ENCODE measurements around the gene SHKBP1.
"Not testable (repeated sequence)": the region's sequence is repeated elsewhere in the genome, so short reads cannot be mapped to it uniquely, and the experiment has no call there.

SHKBP1 gene

DNA sequence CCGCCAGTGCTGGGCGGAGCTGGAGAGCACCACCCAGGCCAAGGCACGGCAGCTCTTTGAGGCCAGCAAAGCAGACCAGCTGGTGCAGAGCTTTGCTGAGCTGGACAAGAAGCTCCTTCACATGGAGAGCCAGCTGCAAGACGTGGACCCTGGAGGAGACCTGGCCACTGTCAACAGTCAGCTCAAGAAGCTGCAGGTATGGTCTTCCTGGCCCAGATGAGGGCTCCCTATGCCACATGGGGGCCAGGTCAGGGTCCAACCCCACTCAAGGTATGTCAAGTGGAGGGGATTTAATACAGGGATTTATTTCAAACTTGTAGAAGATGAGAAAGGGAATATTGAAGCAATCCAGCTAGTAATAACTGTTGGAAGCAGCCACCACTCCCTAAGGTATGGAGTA is 42.5 kb upstream of the SHKBP1 start:
- peaks cover 0 to 10% (median 7%) of the 10 kb centered on the region in 11 experiments; a peak in 6 of 22 replicates for H3K9me3 ChIP-seq (replicated peaks in 1 of 11)
- TF ChIP-seq Cebpa-rat (IDR thresholded peaks at IDR 0.05) = no peak
- peaks cover 9 to 15% (median 11%) of the 10 kb centered on the region in 10 experiments; a peak in 19 of 20 replicates for H3K4me1 ChIP-seq
- H4K20me1 ChIP-seq = peaks cover 0 to 3% (median 0%) of the 10 kb centered on the region in 11 experiments; a peak in 5 of 22 replicates
- no peak overlapping the region for H3K27ac ChIP-seq
- H3K36me3 ChIP-seq = no peaks in the 10 kb centered on the region
- no peak overlapping the region for H3K4me3 ChIP-seq
- no peak overlapping the region for H3K4me2 ChIP-seq
- no peak overlapping the region for H3K9ac ChIP-seq
- no peaks in the 10 kb centered on the region; a peak in 1 of 22 replicates for H3K27me3 ChIP-seq

DNA sequence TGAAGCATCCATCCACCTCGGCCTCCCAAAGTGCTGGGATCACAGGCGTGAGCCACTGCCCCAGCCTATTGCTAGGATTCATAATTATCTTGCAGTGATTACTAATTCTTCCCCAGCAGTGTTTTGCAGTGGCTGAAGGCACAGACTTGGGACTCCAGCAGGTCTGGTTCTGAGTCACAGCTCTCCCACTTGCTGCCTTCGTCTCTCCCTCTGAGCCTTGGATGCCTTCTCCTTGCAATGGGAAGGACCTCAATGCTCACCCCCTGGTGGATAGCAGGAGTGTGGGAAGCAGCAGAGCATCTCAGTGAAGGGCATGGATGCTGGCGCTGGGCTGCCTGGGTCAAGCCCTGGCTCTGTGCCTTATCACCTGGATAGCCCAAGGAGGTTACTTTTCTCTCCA is 37.6 kb upstream of the SHKBP1 start:
- Histone ChIP-seq H3K9me3 (replicated peaks in 1 of 11) (peaks cover 0 to 6% (median 2%) of the 10 kb centered on the region in 11 experiments; a peak in 6 of 22 replicates), H3K27ac (no peak overlapping the region), H3K4me3 (no peak overlapping the region), H3K36me3 (no peaks in the 10 kb centered on the region), H4K20me1 (no peaks in the 10 kb centered on the region), H3K27me3 (no peaks in the 10 kb centered on the region), H3K4me2 (no peak overlapping the region), H3K9ac (no peak overlapping the region), H3K4me1 (peaks cover 0 to 43% (median 37%) of the 10 kb centered on the region in 10 experiments; a peak in 17 of 20 replicates)
- no peak for TF ChIP-seq Cebpa-rat (IDR thresholded peaks at IDR 0.05)

DNA sequence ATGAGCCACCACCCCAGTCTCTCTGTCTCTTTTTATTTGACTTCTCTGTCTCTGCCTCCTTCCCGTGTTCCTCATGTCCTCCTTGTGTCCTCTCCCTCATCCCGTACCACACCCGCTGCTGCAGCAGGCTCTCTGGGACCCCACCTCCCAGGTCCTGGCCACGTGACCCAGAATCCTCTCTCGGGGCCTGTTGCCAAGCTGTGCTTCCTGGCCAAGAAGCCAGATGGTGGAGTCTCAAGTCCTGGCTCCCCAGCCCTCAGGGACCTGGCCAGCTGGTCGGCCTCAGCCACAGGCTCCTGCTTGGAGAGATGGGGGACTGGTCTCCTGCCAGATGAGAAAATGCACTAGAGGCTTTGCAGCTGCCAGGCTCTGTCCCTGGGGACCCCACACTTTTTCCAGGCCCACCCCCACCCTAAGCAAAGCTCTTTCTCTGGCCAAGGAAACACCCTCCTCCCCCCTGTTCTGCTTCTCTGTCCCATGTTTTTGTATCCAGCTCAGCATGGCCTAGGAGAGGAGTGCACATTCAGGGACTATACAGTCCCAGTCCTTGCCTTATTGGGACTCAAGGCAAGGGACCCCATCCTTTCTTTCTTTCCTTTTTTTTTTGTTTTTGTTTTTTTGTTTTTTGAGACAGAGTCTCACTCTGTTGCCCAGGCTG is 34.3 kb upstream of the SHKBP1 start:
- Histone ChIP-seq H3K9me3 (replicated peaks in 1 of 11) (peaks cover 11 to 15% (median 13%) of the 10 kb centered on the region in 11 experiments), H4K20me1 (no peaks in the 10 kb centered on the region), H3K4me3 (no peak overlapping the region; a peak in 1 of 20 replicates), H3K27me3 (no peaks in the 10 kb centered on the region), H3K4me2 (peak overlapping the region in 10 of 11 experiments; percentile 41 to 80 (median 68); a peak in 19 of 22 replicates), H3K27ac (peak overlapping the region in 7 of 11 experiments; percentile 1 to 75 (median 48); a peak in 14 of 22 replicates), H3K9ac (peak overlapping the region in 5 of 11 experiments; percentile 13 to 60 (median 40); a peak in 6 of 22 replicates), H3K36me3 (no peaks in the 10 kb centered on the region), H3K4me1 (peaks cover 0 to 43% (median 37%) of the 10 kb centered on the region in 10 experiments; a peak in 17 of 20 replicates)
- TF ChIP-seq Cebpa-rat (IDR thresholded peaks at IDR 0.05) = no peak

DNA sequence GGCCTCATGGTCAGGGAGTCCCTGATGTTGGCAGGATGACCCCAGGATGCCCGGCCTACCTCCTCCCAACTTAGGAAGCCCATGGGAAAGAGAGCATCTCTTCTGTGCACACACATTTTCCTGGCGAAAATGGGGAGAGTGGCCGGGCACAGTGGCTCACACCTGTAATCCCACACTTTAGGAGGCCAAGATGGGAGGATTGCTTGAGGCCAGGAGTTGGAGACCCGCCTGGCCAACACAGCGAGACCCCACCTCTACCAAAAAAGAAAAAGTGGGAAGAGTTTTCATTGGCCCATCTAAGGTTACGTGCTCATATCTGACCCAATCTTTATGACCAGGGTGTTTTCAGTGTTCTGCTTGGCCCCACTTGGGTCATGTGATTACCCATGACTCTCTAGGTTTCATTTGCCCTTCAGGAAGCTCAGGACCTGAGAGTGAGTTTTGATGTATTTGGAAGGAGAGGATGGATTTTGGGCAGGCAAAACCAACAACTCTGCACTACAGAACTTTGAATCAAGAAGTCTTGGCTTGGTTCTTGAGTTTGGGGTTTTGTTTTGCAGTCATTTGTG is 33.6 kb upstream of the SHKBP1 start:
- H3K27me3 ChIP-seq = no peaks in the 10 kb centered on the region
- H3K4me3 ChIP-seq = no peak overlapping the region
- H3K9me3 ChIP-seq (replicated peaks in 1 of 11) = peaks cover 11 to 15% (median 13%) of the 10 kb centered on the region in 11 experiments
- H3K36me3 ChIP-seq = no peaks in the 10 kb centered on the region
- TF ChIP-seq Cebpa-rat (IDR thresholded peaks at IDR 0.05) = no peak
- peak overlapping the region in 7 of 11 experiments; percentile 63 to 80 (median 76); a peak in 15 of 22 replicates for H3K4me2 ChIP-seq
- peak overlapping the region in 3 of 11 experiments; percentile 27 to 49 (median 43); a peak in 5 of 22 replicates for H3K9ac ChIP-seq
- H3K27ac ChIP-seq = peak overlapping the region in 6 of 11 experiments; percentile 36 to 75 (median 59); a peak in 9 of 22 replicates
- H3K4me1 ChIP-seq = peaks cover 0 to 43% (median 35%) of the 10 kb centered on the region in 10 experiments; a peak in 17 of 20 replicates
- no peaks in the 10 kb centered on the region for H4K20me1 ChIP-seq

DNA sequence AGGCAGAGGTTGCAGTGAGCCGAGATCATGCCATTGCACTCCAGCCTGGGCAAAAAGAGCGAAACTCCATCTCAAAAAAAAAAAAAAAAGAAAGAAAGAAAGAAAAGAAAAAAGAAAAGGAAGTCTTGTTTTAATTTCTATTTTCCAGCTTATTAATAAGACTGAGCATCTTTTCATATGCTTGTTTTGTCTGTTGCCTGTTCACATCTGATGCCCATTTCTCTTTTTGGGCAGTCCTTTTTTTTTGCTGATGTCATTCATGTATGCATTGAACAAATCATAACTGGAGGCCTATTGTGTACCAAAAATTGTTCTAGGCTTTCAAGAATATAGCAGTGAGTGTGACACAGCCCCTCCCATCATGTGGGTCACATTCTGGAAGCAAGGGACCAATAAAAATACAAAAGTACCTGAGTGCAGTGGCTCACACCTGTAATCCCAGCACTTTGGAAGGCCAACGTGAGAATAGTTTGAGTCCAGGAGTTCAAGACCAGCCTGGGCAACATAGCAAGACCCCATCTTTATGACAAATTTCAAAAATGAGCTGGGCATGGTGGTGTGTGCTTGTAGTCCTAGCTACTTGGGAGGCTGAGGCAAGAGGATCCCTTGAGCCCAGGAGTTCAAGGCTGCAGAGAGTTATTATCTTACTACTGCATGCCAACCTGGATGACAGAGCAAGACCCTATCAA is 30.4 kb upstream of the SHKBP1 start:
- not testable (repeated sequence) for H3K27me3 ChIP-seq, H3K27ac ChIP-seq, H3K4me3 ChIP-seq, H3K9ac ChIP-seq, H3K36me3 ChIP-seq, H4K20me1 ChIP-seq, H3K4me2 ChIP-seq
- H3K4me1 ChIP-seq = peaks cover 0 to 31% (median 27%) of the 10 kb centered on the region in 10 experiments; a peak in 17 of 20 replicates
- H3K9me3 ChIP-seq (replicated peaks in 1 of 11) = peaks cover 11 to 15% (median 13%) of the 10 kb centered on the region in 11 experiments

DNA sequence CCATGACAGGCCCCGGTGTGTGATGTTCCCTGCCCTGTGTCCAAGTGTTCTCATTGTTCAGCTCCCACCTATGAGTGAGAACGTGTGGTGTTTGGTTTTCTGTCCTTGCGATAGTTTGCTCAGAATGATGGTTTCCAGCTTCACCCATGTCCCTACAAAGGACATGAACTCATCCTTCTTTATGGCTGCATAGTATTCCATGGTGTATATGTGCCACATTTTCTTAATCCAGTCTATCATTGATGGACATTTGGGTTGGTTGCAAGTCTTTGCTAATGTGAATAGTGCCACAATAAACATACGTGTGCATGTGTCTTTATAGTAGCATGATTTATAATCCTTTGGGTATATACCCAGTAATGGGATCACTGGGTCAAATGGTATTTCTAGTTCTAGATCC is 29.5 kb upstream of the SHKBP1 start:
- H3K4me1 ChIP-seq = peaks cover 0 to 22% (median 19%) of the 10 kb centered on the region in 10 experiments; a peak in 17 of 20 replicates
- not testable (repeated sequence) for H3K27ac ChIP-seq, H3K36me3 ChIP-seq, H3K27me3 ChIP-seq, H3K9ac ChIP-seq, H4K20me1 ChIP-seq, H3K4me3 ChIP-seq, H3K4me2 ChIP-seq
- H3K9me3 ChIP-seq (replicated peaks in 1 of 11) = peaks cover 11 to 15% (median 13%) of the 10 kb centered on the region in 11 experiments

DNA sequence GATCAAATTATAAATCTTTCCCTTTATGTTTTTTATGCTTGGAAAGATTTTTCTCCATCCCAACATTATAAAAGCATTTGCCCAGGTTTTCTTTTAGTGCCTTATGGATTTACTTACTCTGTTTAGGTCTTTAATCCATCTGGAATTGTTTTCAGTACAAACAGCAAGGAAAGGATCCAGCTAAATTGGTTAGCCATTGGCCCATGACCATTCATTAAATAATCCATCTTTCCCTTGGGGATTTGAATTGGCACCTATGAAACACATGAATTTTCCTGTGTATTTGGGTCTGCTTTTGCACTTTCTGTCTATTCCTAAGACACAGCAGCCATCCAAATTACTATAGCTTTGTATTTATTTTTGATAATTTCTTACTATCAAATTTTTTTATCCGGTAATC is 28.8 kb upstream of the SHKBP1 start:
- H4K20me1 ChIP-seq = no peaks in the 10 kb centered on the region
- no peak overlapping the region for H3K4me3 ChIP-seq
- peaks cover 2 to 11% (median 8%) of the 10 kb centered on the region in 11 experiments; a peak in 12 of 22 replicates for H3K27me3 ChIP-seq
- H3K4me1 ChIP-seq = peaks cover 0 to 16% (median 12%) of the 10 kb centered on the region in 10 experiments; a peak in 14 of 20 replicates
- TF ChIP-seq Cebpa-rat (IDR thresholded peaks at IDR 0.05) = no peak
- H3K27ac ChIP-seq = no peak overlapping the region
- H3K9ac ChIP-seq = no peak overlapping the region
- H3K9me3 ChIP-seq (replicated peaks in 1 of 11) = peaks cover 11 to 15% (median 13%) of the 10 kb centered on the region in 11 experiments
- no peak overlapping the region for H3K4me2 ChIP-seq
- H3K36me3 ChIP-seq = no peaks in the 10 kb centered on the region

DNA sequence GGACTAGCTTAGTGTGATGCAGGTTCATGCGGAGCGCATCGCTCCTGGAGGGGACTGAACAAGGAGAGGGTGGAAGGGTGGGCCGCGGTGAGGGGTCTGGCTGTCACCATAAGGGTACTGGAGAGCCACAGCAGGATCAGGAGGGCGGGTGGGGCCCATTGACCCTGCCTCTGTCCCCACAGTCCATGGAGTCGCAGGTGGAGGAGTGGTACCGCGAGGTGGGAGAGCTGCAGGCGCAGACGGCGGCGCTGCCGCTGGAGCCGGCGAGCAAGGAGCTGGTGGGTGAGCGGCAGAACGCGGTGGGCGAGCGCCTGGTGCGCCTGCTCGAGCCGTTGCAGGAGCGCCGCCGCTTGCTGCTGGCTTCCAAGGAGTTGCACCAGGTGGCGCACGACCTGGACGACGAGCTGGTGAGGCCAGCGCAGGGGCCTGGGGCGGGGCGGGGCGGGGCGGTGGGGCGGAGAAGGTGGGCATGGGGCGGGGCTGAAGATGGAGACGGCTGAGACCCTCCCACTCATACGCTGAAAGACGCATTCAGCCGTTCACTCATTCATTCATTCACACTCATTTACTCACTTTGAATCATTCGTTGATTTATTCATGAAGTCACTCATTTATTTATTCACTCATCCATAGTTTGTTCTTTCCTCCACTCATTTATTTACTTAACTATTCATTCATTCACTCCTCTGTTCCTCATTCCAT is 27.5 kb upstream of the SHKBP1 start:
- Histone ChIP-seq H4K20me1 (no peaks in the 10 kb centered on the region; a peak in 1 of 22 replicates), H3K27me3 (peaks cover 16 to 24% (median 21%) of the 10 kb centered on the region in 11 experiments), H3K36me3 (no peaks in the 10 kb centered on the region), H3K4me1 (peaks cover 0 to 7% (median 1%) of the 10 kb centered on the region in 10 experiments; a peak in 6 of 20 replicates), H3K4me3 (no peak overlapping the region), H3K4me2 (peak overlapping the region; percentile 37 to 67 (median 56); a peak in 19 of 22 replicates), H3K9me3 (replicated peaks in 1 of 11) (peaks cover 11 to 15% (median 13%) of the 10 kb centered on the region in 11 experiments), H3K27ac (no peak overlapping the region), H3K9ac (no peak overlapping the region; a peak in 1 of 22 replicates)
- no peak for TF ChIP-seq Cebpa-rat (IDR thresholded peaks at IDR 0.05)

Measured in BLaER1 treated with 17β-estradiol and CSF1 and Interleukin-3, amounts not matched to agents 10 nM and 100 nM (cell line).